ENCODE measurements around the gene C11orf86.

C11orf86 gene

GRCh38 chr11:66962247-66962646, 12.9 kb upstream of the C11orf86 start:
- Histone ChIP-seq H3K4me3 (ENCODE audit: low read length) (no peak overlapping the region), H3K9me3 (ENCODE audit: control insufficient read depth, insufficient read depth, low read length) (no peaks in the 10 kb centered on the region), H4K20me1 (ENCODE audit: control insufficient read depth, insufficient read depth, low read depth, low read length) (no peaks in the 10 kb centered on the region), H3K4me1 (ENCODE audit: control insufficient read depth, low read length) (no peaks in the 10 kb centered on the region), H3K27me3 (ENCODE audit: control insufficient read depth, low read length) (0 out of 2 replicates have a peak, but pooled peaks cover 3% of the 10 kb centered on the region), H3F3A (ENCODE audit: control insufficient read depth, insufficient read depth) (no peaks in the 10 kb centered on the region), H3K36me3 (ENCODE audit: control insufficient read depth, low read length) (no peaks in the 10 kb centered on the region), H3K27ac (ENCODE audit: low read depth, low read length) (no peak overlapping the region), H3K9me2 (replicated peaks; ENCODE audit: control insufficient read depth, low read length) (no peaks in the 10 kb centered on the region), H3K79me2 (ENCODE audit: control insufficient read depth, low read length) (no peaks in the 10 kb centered on the region), H3K4me2 (ENCODE audit: low read length) (no peak overlapping the region)
- no peak for TF ChIP-seq EZH2phosphoT487 (IDR thresholded peaks at IDR 0.05; ENCODE audit: borderline replicate concordance, low read length)
- no peak for TF ChIP-seq CTCF (IDR thresholded peaks at IDR 0.05; ENCODE audit: low read depth, low read length, poor library complexity, severe bottlenecking)

- H3K36me3 ChIP-seq (ENCODE audit: control insufficient read depth, low read length) = no peaks in the 10 kb centered on the region
- H3F3A ChIP-seq (ENCODE audit: control insufficient read depth, insufficient read depth) = no peaks in the 10 kb centered on the region
- TF ChIP-seq EZH2phosphoT487 (IDR thresholded peaks at IDR 0.05; ENCODE audit: borderline replicate concordance, low read length) = no peak
- TF ChIP-seq CTCF (IDR thresholded peaks at IDR 0.05; ENCODE audit: low read depth, low read length, poor library complexity, severe bottlenecking) = no peak
- H3K4me1 ChIP-seq (ENCODE audit: control insufficient read depth, low read length) = no peaks in the 10 kb centered on the region
- no peaks in the 10 kb centered on the region for H3K9me2 ChIP-seq (replicated peaks; ENCODE audit: control insufficient read depth, low read length)
- H3K4me2 ChIP-seq (ENCODE audit: low read length) = no peak overlapping the region
- H3K79me2 ChIP-seq (ENCODE audit: control insufficient read depth, low read length) = no peaks in the 10 kb centered on the region
- no peaks in the 10 kb centered on the region for H4K20me1 ChIP-seq (ENCODE audit: control insufficient read depth, insufficient read depth, low read depth, low read length)
- H3K4me3 ChIP-seq (ENCODE audit: low read length) = no peak overlapping the region
- H3K9me3 ChIP-seq (ENCODE audit: control insufficient read depth, insufficient read depth, low read length) = no peaks in the 10 kb centered on the region
- H3K27me3 ChIP-seq (ENCODE audit: control insufficient read depth, low read length) = 0 out of 2 replicates have a peak, but pooled peaks cover 3% of the 10 kb centered on the region
- no peak overlapping the region for H3K27ac ChIP-seq (ENCODE audit: low read depth, low read length)
Observed at GRCh38 chr11:66962801-66963200, 12.3 kb upstream of the C11orf86 start.

GRCh38 chr11:66964495-66964894, 10.6 kb upstream of the C11orf86 start:
- H3K36me3 ChIP-seq (ENCODE audit: control insufficient read depth, low read length) = no peaks in the 10 kb centered on the region
- no peaks in the 10 kb centered on the region for H3K9me3 ChIP-seq (ENCODE audit: control insufficient read depth, insufficient read depth, low read length)
- H4K20me1 ChIP-seq (ENCODE audit: control insufficient read depth, insufficient read depth, low read depth, low read length) = no peaks in the 10 kb centered on the region
- H3K27ac ChIP-seq (ENCODE audit: low read depth, low read length) = no peak overlapping the region
- TF ChIP-seq EZH2phosphoT487 (IDR thresholded peaks at IDR 0.05; ENCODE audit: borderline replicate concordance, low read length) (no peak), CTCF (IDR thresholded peaks at IDR 0.05; ENCODE audit: low read depth, low read length, poor library complexity, severe bottlenecking) (no peak)
- H3K4me3 ChIP-seq (ENCODE audit: low read length) = no peak overlapping the region
- no peaks in the 10 kb centered on the region for H3K79me2 ChIP-seq (ENCODE audit: control insufficient read depth, low read length)
- no peaks in the 10 kb centered on the region for H3K9me2 ChIP-seq (replicated peaks; ENCODE audit: control insufficient read depth, low read length)
- no peak overlapping the region for H3K4me2 ChIP-seq (ENCODE audit: low read length)
- no peaks in the 10 kb centered on the region for H3K4me1 ChIP-seq (ENCODE audit: control insufficient read depth, low read length)
- 0 out of 2 replicates have a peak, but pooled peaks cover 3% of the 10 kb centered on the region for H3K27me3 ChIP-seq (ENCODE audit: control insufficient read depth, low read length)
- H3F3A ChIP-seq (ENCODE audit: control insufficient read depth, insufficient read depth) = no peaks in the 10 kb centered on the region
